NCI-H2081 treated with DMSO at 0.1 percent for 48 hours (cell line): ENCODE data around the gene PTPRK.

Experiments
- DNase-seq: peaks from one replicate; lab custom pipeline; 2025; lab: John Stamatoyannopoulos, UW

Gene PTPRK

DNA sequence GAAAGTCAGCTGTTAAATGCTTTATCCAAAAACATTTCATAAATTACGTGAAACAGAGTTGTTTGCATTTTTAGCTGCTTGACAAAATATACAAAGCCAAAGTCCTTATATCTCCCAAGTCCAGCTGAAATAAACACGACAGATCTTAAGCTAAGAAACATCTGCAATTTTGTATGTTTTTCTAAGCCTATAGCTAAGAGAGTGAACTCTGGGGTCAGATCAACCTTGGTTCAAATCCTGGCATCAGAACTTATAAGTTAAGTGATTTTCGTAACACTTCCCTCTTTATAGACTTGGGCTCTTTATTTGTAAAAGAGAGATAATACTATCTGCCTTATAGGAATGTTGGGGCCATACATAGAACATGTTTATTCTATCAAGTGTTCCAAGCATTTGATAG lies 176.7 kb downstream of the PTPRK start:
- no peak for DNase-seq

DNA sequence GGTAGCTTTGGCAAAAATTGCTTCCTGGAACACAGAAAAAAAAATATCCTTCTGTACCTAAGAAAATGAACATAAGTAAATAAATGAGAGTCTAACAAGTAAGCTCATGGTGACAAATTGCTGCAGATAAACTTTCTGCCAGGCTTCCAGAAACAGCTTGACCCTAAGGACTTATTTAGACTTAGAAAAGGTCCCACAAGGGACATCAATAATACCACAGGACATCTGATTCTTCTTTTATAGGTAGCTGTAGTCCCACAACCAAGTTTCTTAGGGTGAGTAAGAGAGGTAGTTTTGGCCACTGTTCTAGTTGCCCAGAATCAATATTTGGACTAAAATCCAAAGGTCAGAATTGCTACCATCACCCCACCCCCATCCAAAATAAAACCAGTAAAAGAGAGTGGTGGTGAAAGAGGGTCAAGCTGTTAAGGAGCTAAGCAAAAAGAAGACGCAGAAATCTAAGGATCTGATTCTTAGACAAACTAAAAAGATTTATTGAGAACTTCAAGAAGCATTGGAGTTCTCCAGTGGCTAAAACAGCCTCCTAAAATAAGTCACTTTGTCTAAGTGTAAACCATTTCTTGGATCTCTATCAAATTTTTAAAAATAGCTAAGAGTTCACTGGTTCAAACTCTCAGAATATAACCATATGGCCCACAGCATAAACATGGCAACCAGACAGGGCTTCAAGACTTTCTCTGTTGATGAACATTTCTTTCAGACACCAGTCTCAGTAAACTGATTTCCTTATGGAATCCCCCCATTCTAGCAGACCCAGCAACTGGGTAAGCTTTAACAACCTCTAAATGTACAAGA lies 180.6 kb downstream of the PTPRK start:
- no peak for DNase-seq

DNA sequence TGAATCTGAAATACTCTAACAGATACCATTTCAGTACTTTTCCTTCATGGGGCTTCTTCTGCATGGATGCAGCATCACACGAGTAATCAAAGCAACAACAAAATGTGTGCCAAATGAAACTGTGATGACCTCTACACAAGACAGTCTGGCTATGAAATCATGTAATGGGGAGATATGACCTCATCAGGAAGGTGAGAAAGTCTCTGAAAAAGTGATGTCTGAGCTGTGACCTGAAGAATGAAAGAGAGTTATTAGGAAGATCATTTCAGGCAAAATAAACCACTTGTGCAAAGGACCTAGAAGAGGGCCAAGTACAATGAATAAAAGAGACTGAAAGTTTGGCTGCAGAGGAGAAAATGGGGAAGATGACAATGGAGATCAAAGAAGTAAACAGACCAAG lies 182.8 kb downstream of the PTPRK start:
- no peak for DNase-seq

- no peak for DNase-seq
Observed at GRCh38 chr6:128336436-128337095, 183.8 kb downstream of the PTPRK start.

DNA sequence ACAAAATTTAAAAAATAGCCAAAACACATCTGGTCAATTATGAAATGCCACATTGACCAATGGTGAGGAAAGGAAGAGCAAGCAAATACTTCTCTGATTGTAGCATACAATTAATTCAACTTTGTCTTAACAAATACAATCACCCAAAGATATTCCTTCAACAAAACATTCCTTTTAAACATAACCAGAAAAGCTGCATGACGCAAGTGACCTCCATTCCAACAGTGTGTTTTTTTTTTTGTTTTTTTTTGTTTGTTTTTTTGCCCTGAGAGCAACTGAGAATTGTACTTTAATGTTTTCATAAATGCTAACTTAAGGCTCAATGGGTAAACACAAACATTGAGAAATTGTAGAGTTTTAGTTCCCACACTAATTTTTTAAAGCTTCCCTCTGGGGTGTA lies 184.4 kb downstream of the PTPRK start:
- no peak for DNase-seq

GRCh38 chr6:128333581-128334223 lies 186.7 kb downstream of the PTPRK start:
- no peak for DNase-seq

DNA sequence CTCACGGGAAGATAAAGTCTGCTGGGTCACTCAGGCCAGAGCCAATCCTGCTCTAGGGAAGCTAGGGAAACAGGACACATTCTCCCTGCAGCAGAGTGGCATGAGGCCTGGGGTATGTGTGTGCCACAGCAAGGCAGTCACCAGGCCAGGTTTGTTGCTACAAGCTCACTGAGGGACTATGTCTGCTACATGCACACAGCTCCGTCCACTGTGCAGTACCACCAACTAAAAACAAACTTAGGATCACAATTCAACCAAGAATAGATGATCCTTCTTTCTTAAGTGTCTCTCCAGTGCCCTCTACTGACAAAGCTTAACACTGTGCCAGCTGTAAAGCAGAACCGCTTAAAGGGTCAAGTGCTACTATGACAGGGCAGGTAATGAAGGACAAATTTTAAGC lies 192.5 kb downstream of the PTPRK start:
- no peak for DNase-seq

GRCh38 chr6:128323011-128323410 lies 197.4 kb downstream of the PTPRK start:
- DNase-seq = no peak

DNA sequence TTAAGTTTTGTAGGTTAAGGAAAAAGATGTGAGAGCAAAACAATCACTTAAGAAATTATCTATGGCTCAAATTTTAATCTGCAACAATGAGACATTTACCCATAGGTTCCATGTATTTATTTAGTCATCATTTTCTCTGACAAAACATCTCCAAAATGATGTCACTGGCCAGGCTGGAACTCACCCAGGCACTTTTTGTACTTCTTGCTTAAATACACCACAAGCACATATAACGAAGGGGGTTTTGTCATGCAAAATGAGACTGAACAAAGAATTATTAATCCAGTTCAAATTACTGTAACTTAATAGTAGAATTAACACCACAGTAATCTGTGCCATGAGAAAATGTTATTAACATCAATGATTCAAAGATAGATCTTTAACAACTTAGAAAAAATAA lies 200.5 kb downstream of the PTPRK start:
- no peak for DNase-seq

DNA sequence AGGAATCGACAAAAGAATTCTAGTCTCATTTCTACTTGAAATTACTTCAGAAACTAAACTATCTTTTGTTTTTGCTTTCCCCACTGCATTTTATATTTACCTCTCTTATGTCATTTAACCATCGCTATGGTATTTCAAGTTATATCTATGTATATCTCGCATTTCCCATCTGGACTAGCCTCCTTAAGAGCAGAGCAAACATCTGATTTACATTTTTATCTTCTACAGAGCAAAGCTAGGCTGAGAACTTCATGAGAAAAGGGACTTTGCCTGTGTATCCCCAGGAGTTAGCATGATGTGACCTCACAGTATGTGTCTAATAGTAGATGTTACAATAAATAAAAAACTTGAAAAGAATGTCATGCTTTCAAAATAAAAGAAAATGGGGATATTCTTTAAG lies 201.2 kb downstream of the PTPRK start:
- DNase-seq = no peak

- DNase-seq = no peak
Observed at GRCh38 chr6:128316258-128316929, 204.0 kb downstream of the PTPRK start.

GRCh38 chr6:128314190-128314589 lies 206.2 kb downstream of the PTPRK start:
- no peak for DNase-seq

DNA sequence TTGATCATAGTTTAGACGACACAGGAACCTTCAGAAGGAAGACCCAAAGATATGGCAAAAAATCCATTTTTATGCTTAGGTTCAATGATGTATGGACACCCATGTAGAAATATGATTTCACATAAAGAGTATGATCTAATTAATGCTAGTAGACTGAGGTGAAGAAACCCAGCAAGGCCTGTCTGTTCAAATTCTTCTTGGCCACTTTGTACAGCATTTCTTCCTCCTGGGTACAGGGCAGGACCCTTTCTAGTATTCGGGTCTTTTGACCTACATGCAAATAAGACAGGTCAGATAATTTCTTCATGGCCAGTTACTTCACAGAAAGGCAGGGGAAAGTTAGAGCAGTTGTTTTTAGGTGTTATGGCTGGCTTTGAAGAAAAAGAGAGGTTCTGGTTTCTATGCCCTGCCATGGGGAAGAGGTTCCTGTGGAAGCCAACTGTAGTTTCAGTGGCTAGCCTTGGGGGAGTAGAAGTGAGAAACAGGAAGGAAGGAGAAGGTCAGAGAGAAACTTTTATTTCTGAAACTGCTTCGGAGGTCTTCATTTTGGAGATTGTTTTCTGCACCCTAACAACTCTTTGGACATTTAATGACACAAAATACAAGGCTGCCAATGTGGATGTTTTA lies 208.3 kb downstream of the PTPRK start:
- DNase-seq = no peak

DNA sequence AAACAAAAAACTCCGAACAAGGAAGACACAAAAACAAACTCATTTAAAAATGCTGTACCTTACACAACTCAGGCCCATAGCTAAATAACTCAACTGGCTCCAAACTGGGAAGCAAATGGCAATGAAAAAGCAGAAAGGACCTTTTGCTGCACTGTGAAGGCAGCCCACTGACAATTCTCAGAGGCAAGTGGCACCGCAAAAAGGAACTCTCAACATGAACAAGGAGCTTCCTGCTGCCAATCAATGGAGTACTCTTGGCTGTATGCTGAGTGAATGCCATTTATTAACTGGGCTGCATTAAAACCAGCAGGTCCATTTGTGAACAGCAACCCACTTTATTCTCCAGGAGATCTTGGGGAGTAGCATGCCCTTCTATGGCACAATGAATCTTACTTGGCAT lies 209.9 kb downstream of the PTPRK start:
- DNase-seq = no peak

GRCh38 chr6:128307671-128308070 lies 212.7 kb downstream of the PTPRK start:
- DNase-seq = no peak

DNA sequence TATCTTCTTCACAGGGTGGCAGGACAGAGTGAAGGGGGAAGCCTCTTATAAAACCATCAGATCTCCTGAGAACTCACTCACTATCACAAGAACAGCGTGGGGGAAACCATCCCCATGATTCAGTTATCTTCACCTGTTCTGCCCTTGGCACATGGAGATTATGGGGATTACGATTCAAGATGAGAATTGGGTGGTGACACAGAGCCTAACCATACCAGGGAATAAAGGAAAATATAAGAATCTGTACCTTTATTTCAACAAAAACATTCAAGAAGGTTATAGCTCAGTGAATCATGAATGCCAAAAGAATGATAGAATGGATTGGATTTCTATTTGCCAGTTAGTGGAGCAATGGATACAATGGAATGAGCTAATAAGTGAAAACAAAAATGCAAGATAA lies 214.4 kb downstream of the PTPRK start:
- DNase-seq = no peak

DNA sequence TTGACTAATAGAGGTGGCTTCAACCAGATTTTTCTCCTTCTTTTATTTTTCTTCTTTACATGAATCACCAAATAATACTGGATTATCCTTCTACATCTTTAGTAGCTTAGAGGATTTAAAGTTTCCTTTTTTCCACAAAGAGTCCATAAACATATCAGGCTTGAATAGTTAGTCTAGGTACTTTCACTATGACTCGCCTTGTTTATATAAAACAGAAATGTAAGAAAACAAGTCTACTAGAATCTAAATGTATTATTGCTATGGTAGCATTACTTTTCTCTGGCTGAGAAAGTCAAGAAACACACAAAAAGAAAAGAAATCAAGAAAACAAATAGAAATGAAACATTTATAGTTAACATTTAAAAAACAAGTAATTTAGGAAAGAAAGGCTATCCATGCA lies 215.2 kb downstream of the PTPRK start:
- no peak for DNase-seq

DNA sequence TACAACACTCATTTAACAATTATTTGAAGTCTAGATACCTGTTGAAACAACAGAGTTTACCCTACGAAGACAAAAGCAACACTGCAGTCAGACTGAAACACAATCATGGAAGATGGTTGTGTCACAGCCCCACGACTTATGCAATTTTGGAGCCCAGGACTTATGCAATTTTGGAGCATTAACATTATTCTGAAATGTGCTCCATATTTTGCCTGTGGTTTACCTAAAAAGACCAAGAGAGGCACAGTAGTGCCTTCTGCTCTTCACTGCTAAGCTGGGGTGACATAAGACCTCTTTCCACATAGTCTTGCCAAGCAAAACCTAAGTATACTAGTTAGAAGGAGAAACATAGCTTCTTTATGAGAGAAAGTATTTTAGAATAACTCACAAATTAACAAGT lies 216.5 kb downstream of the PTPRK start:
- no peak for DNase-seq

DNA sequence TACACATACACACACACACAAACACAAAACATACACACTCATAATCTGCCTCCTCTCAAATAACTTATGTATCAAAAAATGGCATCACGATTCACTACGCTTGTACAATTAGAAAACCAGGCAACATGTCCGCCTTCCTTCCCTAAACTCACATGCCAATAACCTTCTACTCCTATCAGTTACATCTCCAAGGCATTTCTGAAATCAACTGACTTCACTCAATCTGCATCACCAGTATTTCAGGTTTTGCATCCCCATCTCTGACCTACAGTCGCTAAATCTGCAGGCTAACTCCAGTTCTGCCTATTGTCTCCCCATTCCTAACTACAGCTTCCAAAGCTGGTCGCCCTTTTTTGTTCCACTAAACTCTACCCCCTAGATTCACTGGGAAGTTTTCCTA lies 217.5 kb downstream of the PTPRK start:
- no peak for DNase-seq

GRCh38 chr6:128295670-128296069 lies 224.7 kb downstream of the PTPRK start:
- DNase-seq = no peak

- no peak for DNase-seq
Observed at GRCh38 chr6:128290221-128290620, 230.2 kb downstream of the PTPRK start.

DNA sequence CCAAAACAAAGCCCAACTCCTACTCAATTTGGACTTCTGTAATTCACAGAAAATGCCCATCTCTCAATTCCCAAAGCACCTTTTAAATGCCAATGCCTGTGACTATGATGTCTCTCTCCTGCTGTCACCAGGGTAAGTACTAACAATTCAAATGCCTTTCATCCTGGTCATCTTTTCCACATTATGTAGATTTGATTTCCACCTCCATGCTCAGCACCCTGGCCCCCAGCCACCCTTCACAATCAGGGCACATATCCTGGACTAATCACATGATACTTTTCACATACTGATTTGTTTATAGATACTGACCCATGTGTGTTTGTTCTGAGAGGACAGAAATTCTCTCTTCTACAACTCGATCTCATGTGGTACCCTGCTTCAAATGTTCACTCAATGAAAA lies 236.3 kb downstream of the PTPRK start:
- DNase-seq = no peak
